Mammary epithelial cell (primary cell): ENCODE data around the gene KLRC3.

Experiments
- EZH2 ChIP-seq: IDR thresholded peaks from 2 replicates; pipeline ENCODE4 v1.6.1; 2012; ENCODE audit warnings: low read length, inconsistent platforms, borderline replicate concordance
- TF ChIP-seq, protein P1 (sequence below), 2 donors: IDR thresholded peaks in 1 of 2; conservative IDR thresholded peaks in 1 of 2; 2 replicates each; pipeline ENCODE4 v1.5.1; 2011 to 2012; ENCODE audit warnings: inconsistent platforms in 2 of 2, low read length in 2 of 2, mild to moderate bottlenecking in 2 of 2, control low read depth in 1 of 2, low read depth in 1 of 2; ENCODE audit not compliant: insufficient read depth in 1 of 2; ENCODE audit errors: extremely low read depth in 1 of 2

DNA sequence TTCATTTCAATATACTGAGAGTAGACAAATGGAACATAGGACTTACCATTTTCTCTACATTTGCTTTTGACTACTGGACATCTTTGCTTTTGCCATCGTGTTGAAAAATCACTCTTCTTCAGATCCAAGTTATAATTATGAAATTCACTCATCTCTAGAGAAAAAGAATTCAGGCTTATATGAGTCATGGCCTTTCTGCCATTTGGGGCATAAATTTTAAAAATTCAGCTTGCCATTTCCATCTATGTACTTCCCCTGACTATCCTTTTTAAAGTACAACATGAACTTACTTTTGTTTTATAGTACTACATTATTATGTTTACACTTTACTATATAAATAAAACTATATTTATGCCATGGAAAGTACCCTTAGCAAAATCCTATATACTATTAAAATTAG, 33.5 kb downstream of the KLRC3 start:
- TF ChIP-seq, protein P1, sequence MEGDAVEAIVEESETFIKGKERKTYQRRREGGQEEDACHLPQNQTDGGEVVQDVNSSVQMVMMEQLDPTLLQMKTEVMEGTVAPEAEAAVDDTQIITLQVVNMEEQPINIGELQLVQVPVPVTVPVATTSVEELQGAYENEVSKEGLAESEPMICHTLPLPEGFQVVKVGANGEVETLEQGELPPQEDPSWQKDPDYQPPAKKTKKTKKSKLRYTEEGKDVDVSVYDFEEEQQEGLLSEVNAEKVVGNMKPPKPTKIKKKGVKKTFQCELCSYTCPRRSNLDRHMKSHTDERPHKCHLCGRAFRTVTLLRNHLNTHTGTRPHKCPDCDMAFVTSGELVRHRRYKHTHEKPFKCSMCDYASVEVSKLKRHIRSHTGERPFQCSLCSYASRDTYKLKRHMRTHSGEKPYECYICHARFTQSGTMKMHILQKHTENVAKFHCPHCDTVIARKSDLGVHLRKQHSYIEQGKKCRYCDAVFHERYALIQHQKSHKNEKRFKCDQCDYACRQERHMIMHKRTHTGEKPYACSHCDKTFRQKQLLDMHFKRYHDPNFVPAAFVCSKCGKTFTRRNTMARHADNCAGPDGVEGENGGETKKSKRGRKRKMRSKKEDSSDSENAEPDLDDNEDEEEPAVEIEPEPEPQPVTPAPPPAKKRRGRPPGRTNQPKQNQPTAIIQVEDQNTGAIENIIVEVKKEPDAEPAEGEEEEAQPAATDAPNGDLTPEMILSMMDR (conservative IDR thresholded peaks at IDR 0.05 in 1 of 2, IDR thresholded peaks at IDR 0.05 in 1 of 2; ENCODE audit: extremely low read depth in 1 of 2, insufficient read depth in 1 of 2, low read depth in 1 of 2, low read length in 2 of 2), result no peak
- no peak for TF ChIP-seq EZH2
